ENCODE data around the gene SQSTM1.

DNA sequence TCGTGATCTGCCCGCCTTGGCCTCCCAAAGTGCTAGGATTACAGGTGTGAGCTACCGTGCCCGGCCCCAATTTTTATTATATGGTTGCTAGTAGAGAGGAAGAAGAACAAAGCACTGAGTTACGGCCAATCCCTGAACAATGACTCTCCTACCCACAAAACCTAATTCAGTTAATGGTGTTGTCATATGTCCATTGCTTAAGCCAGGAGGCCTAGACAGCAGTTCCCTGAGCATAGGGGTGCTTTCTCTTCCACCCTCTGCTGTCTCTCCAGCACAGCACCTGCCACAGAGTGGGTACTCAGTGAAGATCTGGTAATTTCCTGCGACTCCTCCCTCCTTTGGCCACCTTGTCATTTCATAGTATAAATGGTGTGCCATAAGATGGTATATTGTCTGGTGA is 48.4 kb upstream of the SQSTM1 start:
- TF ChIP-seq, protein P1, sequence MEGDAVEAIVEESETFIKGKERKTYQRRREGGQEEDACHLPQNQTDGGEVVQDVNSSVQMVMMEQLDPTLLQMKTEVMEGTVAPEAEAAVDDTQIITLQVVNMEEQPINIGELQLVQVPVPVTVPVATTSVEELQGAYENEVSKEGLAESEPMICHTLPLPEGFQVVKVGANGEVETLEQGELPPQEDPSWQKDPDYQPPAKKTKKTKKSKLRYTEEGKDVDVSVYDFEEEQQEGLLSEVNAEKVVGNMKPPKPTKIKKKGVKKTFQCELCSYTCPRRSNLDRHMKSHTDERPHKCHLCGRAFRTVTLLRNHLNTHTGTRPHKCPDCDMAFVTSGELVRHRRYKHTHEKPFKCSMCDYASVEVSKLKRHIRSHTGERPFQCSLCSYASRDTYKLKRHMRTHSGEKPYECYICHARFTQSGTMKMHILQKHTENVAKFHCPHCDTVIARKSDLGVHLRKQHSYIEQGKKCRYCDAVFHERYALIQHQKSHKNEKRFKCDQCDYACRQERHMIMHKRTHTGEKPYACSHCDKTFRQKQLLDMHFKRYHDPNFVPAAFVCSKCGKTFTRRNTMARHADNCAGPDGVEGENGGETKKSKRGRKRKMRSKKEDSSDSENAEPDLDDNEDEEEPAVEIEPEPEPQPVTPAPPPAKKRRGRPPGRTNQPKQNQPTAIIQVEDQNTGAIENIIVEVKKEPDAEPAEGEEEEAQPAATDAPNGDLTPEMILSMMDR (conservative IDR thresholded peaks at IDR 0.05): no peak
- TF ChIP-seq EZH2 (IDR thresholded peaks at IDR 0.05; ENCODE audit: low read depth): no peak

Data from PC-9 (cell line).